ENCODE results near the gene LRRC25.

LRRC25 gene

GRCh38 chr19:18418483-18419194, 21.2 kb upstream of the LRRC25 start (continued):
- TF ChIP-seq AEBP2 (tag by site-specific recombination; IDR thresholded peaks at IDR 0.05; ENCODE audit: borderline replicate concordance), result no peak
- TF ChIP-seq, protein P1, sequence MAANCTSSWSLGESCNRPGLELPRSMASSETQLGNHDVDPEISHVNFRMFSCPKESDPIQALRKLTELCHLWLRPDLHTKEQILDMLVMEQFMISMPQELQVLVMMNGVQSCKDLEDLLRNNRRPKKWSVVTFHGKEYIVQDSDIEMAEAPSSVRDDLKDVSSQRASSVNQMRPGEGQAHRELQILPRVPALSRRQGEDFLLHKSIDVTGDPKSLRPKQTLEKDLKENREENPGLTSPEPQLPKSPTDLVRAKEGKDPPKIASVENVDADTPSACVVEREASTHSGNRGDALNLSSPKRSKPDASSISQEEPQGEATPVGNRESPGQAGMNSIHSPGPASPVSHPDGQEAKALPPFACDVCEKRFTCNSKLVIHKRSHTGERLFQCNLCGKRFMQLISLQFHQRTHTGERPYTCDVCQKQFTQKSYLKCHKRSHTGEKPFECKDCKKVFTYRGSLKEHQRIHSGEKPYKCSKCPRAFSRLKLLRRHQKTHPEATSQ (tag by site-specific recombination; IDR thresholded peaks at IDR 0.05), result no peak
- no peak for TF ChIP-seq ZFP3 (tag by site-specific recombination; IDR thresholded peaks at IDR 0.05; ENCODE audit: low read depth)
- no peak for TF ChIP-seq ZBTB8A (tag by site-specific recombination; IDR thresholded peaks at IDR 0.05)
- TF ChIP-seq, protein P2, sequence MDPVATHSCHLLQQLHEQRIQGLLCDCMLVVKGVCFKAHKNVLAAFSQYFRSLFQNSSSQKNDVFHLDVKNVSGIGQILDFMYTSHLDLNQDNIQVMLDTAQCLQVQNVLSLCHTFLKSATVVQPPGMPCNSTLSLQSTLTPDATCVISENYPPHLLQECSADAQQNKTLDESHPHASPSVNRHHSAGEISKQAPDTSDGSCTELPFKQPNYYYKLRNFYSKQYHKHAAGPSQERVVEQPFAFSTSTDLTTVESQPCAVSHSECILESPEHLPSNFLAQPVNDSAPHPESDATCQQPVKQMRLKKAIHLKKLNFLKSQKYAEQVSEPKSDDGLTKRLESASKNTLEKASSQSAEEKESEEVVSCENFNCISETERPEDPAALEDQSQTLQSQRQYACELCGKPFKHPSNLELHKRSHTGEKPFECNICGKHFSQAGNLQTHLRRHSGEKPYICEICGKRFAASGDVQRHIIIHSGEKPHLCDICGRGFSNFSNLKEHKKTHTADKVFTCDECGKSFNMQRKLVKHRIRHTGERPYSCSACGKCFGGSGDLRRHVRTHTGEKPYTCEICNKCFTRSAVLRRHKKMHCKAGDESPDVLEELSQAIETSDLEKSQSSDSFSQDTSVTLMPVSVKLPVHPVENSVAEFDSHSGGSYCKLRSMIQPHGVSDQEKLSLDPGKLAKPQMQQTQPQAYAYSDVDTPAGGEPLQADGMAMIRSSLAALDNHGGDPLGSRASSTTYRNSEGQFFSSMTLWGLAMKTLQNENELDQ (tag by site-specific recombination; IDR thresholded peaks at IDR 0.05; ENCODE audit: low read depth), result no peak
- no peak for TF ChIP-seq ZNF645 (tag by site-specific recombination; IDR thresholded peaks at IDR 0.05)
- peak; percentile 60 for TF ChIP-seq ZNF629 (tag by site-specific recombination; IDR thresholded peaks at IDR 0.05)
- TF ChIP-seq ZSCAN23 (tag by site-specific recombination; IDR thresholded peaks at IDR 0.05), result no peak
- TF ChIP-seq, protein P3, sequence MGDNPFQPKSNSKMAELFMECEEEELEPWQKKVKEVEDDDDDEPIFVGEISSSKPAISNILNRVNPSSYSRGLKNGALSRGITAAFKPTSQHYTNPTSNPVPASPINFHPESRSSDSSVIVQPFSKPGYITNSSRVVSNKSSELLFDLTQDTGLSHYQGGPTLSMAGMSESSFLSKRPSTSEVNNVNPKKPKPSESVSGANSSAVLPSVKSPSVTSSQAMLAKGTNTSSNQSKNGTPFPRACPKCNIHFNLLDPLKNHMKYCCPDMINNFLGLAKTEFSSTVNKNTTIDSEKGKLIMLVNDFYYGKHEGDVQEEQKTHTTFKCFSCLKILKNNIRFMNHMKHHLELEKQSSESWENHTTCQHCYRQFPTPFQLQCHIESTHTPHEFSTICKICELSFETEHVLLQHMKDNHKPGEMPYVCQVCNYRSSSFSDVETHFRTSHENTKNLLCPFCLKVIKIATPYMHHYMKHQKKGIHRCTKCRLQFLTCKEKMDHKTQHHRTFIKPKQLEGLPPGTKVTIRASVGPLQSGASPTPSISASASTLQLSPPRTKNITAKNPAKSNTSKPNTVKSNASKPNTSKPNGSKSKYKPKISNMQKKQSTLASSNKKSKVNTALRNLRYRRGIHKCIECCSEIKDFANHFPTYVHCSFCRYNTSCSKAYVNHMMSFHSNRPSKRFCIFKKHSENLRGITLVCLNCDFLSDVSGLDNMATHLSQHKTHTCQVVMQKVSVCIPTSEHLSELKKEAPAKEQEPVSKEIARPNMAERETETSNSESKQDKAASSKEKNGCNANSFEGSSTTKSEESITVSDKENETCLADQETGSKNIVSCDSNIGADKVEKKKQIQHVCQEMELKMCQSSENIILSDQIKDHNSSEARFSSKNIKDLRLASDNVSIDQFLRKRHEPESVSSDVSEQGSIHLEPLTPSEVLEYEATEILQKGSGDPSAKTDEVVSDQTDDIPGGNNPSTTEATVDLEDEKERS (tag by site-specific recombination; IDR thresholded peaks at IDR 0.05), result no peak
- TF ChIP-seq OVOL3 (tag by site-specific recombination; IDR thresholded peaks at IDR 0.05), result no peak
- TF ChIP-seq ZNF174 (tag by site-specific recombination; IDR thresholded peaks at IDR 0.05), result no peak
- no peak for TF ChIP-seq ZNF398 (tag by site-specific recombination; IDR thresholded peaks at IDR 0.05)
- TF ChIP-seq ZBTB20 (tag by site-specific recombination; IDR thresholded peaks at IDR 0.05), result peak; percentile 13; the same call in 1 of the 2 replicates
- TF ChIP-seq ZNF677 (tag by site-specific recombination; IDR thresholded peaks at IDR 0.05), result no peak
- peak; percentile 91 for TF ChIP-seq GLIS2 (tag by site-specific recombination; IDR thresholded peaks at IDR 0.05)
- TF ChIP-seq WT1 (tag by site-specific recombination; IDR thresholded peaks at IDR 0.05), result no peak
- TF ChIP-seq SP7 (tag by site-specific recombination; IDR thresholded peaks at IDR 0.05), result peak; percentile 72
- TF ChIP-seq FEZF1 (tag by site-specific recombination; IDR thresholded peaks at IDR 0.05), result no peak
- peak; percentile 97 for TF ChIP-seq GLIS1 (tag by site-specific recombination; IDR thresholded peaks at IDR 0.05)
- TF ChIP-seq ZNF600 (tag by site-specific recombination; IDR thresholded peaks at IDR 0.05), result peak; percentile 87
- no peak for TF ChIP-seq ZNF776 (tag by site-specific recombination; IDR thresholded peaks at IDR 0.05; ENCODE audit: borderline replicate concordance)
- TF ChIP-seq ZNF777 (tag by site-specific recombination; IDR thresholded peaks at IDR 0.05; ENCODE audit: borderline replicate concordance), result peak; percentile 85; the same call in 1 of the 2 replicates
- TF ChIP-seq KLF7 (tag by site-specific recombination; IDR thresholded peaks at IDR 0.05; ENCODE audit: borderline replicate concordance), result peak; percentile 33; the same call in 1 of the 2 replicates
- TF ChIP-seq, protein P4, sequence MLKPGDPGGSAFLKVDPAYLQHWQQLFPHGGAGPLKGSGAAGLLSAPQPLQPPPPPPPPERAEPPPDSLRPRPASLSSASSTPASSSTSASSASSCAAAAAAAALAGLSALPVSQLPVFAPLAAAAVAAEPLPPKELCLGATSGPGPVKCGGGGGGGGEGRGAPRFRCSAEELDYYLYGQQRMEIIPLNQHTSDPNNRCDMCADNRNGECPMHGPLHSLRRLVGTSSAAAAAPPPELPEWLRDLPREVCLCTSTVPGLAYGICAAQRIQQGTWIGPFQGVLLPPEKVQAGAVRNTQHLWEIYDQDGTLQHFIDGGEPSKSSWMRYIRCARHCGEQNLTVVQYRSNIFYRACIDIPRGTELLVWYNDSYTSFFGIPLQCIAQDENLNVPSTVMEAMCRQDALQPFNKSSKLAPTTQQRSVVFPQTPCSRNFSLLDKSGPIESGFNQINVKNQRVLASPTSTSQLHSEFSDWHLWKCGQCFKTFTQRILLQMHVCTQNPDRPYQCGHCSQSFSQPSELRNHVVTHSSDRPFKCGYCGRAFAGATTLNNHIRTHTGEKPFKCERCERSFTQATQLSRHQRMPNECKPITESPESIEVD (tag by site-specific recombination; IDR thresholded peaks at IDR 0.05), result no peak
- no peak for TF ChIP-seq ZNF707 (tag by site-specific recombination; IDR thresholded peaks at IDR 0.05)
- TF ChIP-seq ZNF133 (tag by site-specific recombination; IDR thresholded peaks at IDR 0.05), result no peak
- no peak for TF ChIP-seq ZNF416 (tag by site-specific recombination; IDR thresholded peaks at IDR 0.05)

Data from HEK293 (cell line).